Dedifferentiated amniotic fluid mesenchymal stem cell (primary cell): ENCODE measurements around the gene AURKAIP1.

Experiments used
- DNase-seq: peaks from one replicate; pipeline ENCODE4 v3.0.0-alpha.2; 2016; ENCODE audit errors: extremely low spot score

AURKAIP1 gene

GRCh38 chr1:1347663-1348419 is 27.2 kb downstream of the AURKAIP1 start:
- DNase-seq: no peak

GRCh38 chr1:1347026-1347595 is 27.9 kb downstream of the AURKAIP1 start:
- no peak for DNase-seq

GRCh38 chr1:1346501-1346890 is 28.5 kb downstream of the AURKAIP1 start:
- DNase-seq: no peak

DNA sequence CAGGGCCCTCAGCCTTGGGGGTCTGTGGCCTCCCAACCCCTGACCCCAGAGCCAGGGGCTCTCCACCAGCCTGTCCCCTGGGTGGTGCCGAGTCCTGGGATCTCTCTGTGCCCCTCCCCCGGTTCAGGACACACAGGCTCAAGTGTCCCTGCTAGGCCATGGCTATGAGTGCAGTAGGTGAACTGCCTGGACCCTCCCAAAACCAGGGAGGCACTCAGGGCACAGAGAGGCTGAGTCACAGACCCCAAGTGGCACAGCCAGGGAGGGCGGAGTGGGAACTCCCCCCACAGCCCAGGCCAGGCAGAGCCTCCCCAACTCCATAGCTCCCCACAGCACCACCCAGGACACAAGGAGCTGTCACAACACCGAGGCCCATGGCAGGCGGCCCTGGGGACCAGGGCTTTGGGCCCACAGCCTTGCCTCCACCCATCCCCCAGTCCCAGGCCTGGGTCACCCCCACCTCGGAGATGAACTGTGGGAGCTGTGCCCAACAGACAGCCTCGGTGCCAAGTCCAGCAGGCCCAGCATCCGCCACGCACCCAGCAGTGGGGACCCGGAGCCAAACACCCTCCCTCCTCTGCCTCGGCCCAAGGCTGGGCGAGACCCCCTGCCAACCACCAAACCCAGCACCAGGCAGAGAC is 29.0 kb downstream of the AURKAIP1 start:
- DNase-seq: no peak

DNA sequence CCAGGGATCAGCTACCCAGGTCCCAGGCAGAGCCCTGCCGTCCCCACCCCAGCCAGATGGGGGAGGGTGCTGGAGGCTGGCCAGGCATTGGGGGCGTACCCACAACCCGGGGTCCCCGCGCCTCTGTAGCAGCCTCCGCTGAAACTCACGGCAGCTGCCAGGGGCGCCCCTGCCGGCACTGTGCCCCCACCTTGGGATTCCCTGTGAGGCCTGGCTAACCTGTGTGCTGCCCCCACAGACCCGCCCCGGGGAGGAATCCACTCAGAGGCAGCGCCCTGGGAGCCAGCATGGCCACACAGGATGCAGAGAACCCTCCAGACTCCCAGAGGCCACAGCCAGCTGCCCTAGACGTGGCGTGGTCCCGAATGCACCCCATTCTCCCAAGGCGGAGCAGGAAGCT is 29.6 kb downstream of the AURKAIP1 start:
- DNase-seq: no peak

- DNase-seq: no peak
Observed at GRCh38 chr1:1344655-1345361, 30.2 kb downstream of the AURKAIP1 start.

DNA sequence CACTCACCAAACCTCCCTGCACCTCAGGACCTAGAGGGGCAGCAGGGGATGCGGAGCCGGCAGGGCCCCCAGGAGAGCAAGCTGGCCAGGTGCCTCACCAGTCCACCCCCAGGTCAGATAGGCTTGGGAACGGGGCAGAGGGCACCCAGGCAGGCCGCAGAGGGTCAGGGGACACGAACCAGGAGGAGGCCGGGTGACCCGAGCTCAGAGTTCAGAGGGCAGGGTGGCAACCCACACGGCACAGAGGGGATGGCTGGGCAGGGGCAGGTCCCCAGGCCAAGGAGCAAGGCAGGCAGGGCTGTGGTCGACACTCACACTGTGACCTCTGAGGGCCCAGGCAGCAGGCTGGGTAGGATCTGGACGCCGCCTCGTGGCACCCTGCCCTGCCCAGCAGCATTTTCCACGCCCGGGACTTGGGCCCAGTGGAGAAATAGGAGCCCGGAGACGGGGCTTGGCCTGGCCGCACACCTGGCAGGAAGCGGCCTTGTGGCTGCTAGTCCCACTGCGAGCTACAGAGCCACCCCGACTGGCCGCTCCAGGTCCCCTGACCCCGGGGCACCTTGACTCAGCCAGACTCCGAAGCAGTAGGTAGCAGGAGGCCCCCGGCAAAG is 31.1 kb downstream of the AURKAIP1 start:
- no peak for DNase-seq

DNA sequence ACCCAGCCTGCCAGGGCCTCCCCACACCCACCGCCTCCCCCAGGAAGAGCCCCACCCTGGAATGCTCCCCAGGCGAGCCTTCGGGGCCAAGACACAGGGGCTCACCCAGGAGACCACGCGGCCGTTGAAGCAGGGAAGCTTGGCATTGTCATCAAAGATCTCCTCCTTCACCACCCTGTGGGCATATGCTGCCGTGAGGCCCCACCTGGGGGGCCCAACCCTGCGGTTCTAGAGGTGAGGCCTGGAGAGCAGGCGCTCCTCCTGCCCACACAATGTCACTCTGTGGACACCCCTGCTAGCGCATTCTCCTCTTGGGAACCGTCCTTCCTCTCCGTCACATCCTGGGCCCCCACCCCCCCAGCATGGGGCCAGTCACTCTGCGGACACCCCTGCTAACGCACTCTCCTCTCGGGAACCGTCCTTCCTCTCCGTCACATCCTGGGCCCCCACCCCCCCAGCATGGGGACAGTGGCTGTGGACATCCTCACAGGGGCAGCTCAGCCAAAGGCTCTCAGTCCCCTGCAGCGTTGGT is 32.4 kb downstream of the AURKAIP1 start:
- no peak for DNase-seq

GRCh38 chr1:1342061-1342562 is 32.9 kb downstream of the AURKAIP1 start:
- DNase-seq: no peak

- no peak for DNase-seq
Observed at GRCh38 chr1:1341549-1342021, 33.4 kb downstream of the AURKAIP1 start.

DNA sequence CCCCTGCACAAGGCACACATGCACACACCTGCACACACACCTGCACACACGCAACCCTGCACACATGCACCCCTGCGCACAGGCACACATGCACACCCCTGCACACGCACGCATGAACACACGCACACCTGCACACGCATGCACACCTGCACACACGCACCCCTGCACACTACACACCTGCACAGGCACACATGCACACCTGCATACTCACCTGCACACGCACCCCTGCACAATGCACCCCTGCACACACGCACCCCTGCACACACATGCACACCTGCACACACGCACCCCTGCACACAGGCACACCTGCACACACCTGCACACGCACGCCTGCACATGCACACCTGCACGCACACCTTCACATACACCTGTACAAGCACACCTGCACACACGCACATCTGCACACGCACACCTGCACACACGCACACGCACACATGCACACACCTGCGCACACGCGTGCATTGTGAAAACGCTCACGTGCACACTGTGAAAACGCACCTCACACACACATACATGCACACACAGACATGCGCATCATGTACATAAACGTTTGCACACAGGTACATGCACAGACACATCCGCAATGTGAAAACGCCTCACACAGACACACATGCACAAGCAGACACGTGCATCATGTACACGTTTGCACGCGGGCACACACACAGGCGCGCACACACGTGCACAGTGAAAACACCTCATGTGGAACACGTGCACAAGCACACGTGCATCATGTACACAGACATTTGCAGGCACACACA is 34.0 kb downstream of the AURKAIP1 start:
- no peak for DNase-seq

- no peak for DNase-seq
Observed at GRCh38 chr1:1340185-1340584, 34.8 kb downstream of the AURKAIP1 start.

DNA sequence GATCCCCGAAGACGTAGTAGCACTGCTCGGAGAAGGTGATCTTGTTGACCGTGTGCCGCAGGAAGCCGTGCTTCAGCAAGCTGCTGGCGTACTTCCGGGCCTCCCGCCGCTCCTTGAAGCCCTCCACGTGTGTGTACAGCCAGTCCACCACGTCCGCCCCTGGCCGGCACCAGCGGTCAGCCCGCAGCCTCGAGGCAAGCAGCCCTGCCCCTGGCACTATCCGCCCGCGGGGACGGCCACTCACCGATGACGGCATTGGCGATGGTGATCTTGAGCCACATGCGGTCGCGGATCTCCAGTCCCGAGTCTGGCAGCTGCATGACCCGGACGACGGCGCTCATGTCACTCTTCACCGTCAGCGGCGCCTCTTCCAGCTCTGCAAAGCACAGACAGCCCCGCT is 36.7 kb downstream of the AURKAIP1 start:
- no peak for DNase-seq

- DNase-seq: no peak
Observed at GRCh38 chr1:1337793-1338147, 37.2 kb downstream of the AURKAIP1 start.

GRCh38 chr1:1336931-1337792 is 37.8 kb downstream of the AURKAIP1 start:
- no peak for DNase-seq

GRCh38 chr1:1336446-1336845 is 38.6 kb downstream of the AURKAIP1 start:
- no peak for DNase-seq

DNA sequence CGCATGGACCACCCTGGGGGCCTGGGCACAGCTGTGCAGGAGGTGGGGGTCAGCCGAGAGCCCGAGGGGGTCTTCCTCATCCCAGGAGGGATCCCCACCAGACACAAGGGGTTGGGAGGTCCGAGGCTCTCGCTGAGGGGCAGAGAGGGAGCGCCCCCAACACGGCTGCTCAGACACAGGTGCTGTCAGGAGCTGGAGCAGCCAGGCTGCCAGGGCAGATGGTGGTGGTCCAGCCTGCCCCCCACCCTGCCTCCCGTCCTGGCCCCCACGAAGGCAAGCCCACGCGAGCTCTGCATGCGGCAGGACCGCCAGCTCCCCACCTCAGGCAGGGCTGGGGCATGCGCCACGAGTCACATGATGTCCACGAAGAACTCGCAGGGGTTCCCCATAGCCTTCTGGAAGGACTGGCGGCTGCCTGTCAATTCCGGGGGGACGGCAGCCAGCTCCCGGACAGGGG is 39.2 kb downstream of the AURKAIP1 start:
- no peak for DNase-seq

GRCh38 chr1:1335283-1335682 is 39.7 kb downstream of the AURKAIP1 start:
- no peak for DNase-seq

DNA sequence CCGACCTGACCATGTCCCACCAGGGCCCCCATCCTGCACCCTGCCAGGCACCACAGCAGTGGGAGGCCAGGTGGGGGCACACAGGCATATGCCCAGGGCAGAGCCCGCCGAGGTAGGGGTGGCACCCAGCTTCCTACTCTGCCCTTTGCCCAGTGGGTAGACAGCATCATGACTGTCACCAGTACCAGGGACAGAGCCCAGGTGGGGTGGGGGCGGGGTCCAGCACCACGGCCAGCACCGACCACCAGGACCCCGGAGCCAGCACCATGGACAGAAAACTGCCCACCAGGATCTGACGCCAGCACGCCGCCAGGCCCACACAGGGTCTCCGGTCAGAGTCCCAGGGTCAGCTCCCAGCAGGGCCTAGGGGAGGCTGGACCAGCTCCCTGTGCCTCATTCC is 40.2 kb downstream of the AURKAIP1 start:
- DNase-seq: no peak
